HG03175 (cell line): ENCODE measurements around the gene TTYH1.
A peak's percentile ranks its signal among the peaks of the same experiment; 100 is the strongest.
"Not testable (repeated sequence)": the region's sequence is repeated elsewhere in the genome, so short reads cannot be mapped to it uniquely, and the experiment has no call there.

Experiments used
- ATAC-seq: cut with Tn5 transposase; IDR thresholded peaks from one replicate; pipeline ENCODE4 v1.9.1; 2021; ENCODE audit warnings: mild to moderate bottlenecking, moderate library complexity; ENCODE audit not compliant: unreplicated experiment

Gene TTYH1

DNA sequence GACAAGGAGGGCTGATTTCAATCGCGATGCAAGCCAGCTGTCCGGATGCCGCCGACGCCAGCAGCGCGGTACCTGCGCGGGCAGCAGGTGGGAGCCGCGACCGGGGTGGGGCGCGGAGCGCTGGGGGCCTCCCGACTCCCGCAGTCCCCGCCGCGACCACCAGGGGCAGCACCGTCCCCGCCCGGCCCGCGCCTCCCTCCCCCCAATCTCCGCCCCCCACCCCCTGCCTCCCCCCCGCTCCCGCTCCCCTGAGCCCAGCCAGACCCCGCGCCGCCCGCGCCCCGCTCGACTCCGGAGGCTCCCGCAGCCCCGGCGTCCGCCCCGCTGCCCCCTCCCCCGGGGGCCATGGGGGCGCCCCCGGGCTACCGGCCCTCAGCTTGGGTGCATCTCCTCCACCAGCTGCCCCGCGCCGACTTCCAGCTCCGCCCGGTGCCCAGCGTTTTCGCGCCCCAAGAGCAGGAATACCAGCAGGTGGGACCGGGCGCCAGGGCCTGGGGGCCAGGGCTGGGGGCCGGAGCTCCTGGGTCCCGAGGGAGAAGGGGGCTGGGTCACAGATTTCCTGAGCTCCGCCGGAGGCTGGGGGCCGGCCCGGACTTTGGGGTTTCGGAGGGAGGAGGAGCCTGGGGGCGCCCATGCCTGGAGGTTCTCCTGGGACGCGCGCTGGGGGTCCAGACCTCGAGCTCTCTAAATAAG, at the start of gene TTYH1:
TSS of gene TTYH1 (plus strand) at position 257 of the 693 bp plus-strand sequence. CDS start at position 346, 89 bp downstream.
- ATAC-seq: no peak

DNA sequence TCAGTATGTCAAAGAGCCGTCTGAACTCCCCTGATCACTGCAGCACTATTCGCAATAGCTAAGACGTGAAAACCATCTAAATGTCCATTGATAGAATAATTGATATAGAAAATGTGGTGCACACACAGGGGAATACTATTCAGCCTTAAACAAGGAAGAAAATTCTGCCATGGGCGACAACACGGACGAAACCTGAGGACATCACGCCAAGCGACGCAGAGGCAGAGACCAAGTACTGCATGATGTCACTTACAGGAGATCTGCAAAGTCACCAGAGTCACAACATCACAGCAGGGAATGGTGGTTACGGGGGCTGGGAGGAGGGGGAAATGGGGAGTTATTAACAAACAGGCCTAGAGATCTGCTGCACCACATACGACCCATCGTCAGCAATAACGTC, 49.5 kb upstream of the TTYH1 start:
- not testable (repeated sequence) for ATAC-seq

DNA sequence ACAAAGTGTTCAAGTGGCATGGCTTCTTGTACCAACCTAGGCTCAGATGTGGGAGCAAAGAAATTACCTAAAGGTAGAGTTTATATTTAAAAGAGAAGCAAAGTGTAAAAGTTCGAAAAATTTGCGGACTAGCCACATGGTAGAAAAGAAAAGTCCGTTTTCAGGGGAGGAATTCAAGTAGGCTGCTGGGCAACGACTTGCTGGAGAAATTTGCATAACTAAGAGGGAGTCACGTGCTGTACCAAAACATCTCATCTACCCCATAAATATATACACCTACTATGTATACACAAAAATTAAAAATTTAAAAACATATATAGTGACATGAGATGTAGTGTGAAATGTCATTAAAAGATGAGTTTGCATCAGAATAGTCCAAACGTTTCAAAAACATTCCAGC, 48.5 kb upstream of the TTYH1 start:
- no peak for ATAC-seq

DNA sequence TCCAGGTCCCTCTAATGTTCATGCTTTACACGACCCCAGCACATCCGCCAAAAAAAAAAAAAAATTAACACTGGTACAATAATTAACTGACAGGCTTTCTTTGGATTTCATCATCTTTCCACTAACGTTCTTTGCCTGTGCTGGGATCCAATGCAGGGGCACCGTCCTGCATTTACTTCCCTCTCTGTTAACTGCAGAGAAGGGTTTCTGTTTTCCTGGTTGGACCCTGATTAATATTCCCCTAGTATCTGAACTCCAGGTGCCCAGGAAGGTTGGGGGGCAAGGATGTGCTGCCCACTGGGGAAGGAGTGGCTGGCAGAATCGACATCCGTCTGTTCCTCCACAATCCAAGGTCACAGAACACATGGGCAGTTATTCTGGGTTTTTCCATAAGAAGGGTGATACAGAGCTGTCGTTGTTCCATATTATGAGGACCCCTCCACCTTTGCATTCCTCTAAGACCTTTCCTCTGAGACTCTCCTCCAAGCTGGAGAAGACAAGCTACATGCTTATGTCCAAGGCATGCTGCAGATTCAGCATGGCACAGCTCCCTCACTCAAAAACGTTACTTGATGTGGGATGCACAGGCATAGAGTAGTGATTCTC, 46.1 kb upstream of the TTYH1 start:
- ATAC-seq: no peak

DNA sequence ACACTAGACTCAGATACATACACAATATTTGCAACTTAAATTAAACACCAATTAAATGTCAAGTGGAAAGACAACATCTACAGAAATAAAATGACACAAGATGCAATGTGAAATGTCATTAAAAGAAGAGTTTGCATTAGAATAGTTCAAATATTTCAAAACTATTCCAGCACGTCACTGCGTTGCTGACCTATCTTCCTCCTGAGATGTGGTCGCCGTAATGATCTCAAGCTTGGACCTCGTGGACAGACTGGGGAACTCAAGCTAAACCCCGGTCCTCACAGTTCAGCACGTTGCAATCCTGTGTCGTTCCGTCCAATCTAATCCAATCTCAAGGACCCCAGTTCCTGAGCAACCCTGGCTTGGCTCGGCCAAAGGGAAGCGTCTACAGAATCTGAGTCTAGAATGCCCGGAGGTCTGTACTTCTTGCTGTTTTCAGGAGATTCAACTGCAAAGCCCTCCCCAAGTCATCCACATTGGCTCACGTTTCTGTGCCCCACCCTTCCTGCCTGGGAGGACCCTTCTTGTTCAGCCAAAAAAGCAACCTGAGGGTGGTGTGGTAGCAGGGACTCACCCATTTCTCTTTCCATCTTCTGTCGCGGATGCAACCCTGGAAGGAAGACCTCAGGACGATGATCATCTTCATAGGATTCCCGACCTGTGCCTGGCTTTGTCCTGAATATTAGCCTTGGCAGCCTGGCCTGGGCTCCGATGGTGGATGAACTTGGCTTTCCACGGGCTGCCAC, 45.4 kb upstream of the TTYH1 start:
- not testable (repeated sequence) for ATAC-seq

DNA sequence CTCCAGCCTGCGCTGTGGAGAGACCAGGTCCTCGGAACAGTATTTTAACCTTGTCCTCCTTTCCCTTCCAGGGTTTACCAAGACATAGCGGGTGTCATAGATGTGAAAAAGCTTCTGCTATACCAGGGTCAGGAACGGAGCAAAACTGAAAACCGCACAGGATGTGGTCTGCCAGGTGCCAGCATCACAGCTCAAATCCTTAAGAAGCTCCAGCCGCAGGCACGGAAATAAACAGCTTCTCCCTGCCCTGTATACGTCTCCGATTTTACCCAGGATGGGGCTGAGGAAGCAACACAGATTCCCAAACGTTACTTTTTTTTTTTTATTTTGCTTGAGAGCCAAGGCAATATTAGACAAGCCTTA, 44.8 kb upstream of the TTYH1 start:
- not testable (repeated sequence) for ATAC-seq

DNA sequence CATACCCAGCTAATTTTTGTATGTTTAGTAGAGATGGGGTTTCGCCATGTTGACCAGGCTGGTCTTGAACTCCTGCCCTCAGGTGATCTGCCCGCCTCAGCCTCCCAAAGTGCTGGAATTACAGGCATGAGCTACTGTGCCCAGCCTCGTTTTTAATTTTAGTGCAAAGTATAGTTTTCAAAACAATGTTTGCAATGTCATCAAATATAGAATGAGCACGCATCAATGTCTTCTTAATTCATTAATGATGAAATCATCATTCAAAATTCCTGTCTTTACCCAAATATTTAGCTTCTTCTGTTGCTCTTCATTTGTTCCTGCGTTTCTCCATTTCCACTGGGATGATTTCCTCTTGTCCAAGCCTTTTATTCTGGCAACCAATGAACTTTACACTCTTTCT, 43.8 kb upstream of the TTYH1 start:
- ATAC-seq: not testable (repeated sequence)

DNA sequence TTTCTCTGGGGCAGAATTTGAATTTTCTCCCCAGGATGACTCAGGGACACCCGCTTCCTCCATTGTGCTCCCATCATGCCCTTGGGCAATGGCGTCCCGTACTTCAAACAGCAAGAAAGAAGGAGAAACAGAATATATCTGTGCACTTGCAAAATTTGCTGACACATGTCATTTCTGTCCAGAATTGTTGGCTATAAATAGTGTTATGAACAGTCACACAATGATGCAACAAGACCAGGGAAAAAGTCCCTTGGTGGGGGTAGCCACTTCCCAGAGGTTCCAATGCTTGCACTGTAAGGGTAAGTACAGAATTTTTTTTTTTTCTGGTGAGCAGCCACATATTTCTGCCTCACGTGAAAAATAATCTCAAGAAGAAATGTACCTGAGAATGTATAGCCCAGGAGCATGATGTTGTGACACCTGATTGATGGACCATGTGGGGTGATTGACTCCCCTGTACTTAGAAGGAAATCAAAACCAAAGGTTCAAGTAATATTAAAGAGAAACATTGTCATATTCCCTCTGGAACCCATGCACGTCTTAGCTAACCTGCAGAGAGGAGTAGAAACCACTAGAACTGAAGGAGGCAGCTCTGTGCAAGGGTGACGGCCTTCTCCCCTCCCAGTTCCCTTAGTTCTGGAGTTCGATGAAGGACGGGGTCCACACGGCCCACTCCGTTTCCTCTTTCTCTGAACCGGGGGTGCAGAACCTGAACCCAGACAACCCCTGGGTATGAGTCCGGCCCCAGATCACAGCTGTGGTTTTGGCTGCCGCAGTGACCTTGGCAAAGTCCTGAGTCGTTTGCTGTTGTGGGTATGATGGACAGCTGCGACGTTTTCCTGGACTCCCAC, 41.3 kb upstream of the TTYH1 start:
- no peak for ATAC-seq

DNA sequence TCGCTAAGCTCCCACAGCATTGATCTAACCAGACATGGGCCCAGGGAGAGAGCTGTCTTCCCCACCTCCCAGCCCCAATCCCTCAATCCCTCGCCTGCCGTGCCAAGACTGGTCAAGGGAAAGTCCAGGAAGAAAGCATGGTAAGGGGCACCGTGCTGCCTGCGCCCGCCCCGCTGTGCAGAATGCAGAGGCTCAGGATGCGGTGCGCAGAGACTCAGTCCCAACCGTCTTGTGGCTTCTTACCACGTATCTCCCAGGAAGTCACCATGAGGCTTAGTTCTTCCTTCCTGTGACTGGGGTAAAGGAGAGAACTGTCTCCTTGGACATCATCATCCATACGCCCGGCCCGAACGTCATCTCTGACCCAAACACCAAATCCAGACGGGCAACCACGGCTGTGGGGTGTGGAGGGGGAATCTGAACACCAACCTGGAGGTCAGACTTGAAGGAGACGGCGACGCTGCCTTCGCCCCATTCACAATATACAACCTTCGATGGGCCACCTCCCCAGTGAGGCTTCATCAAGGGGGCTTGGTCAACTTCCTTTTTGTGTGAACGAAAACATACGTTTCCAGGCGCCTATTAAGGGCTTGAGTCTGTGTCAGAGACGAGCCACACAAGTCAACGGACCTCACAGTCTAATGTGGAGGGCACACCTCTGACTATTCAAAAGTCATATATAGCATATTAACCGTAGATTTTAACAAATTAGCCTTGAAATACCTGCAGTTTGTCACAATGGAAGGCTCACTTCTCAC, 39.9 kb upstream of the TTYH1 start:
- ATAC-seq: not testable (repeated sequence)

DNA sequence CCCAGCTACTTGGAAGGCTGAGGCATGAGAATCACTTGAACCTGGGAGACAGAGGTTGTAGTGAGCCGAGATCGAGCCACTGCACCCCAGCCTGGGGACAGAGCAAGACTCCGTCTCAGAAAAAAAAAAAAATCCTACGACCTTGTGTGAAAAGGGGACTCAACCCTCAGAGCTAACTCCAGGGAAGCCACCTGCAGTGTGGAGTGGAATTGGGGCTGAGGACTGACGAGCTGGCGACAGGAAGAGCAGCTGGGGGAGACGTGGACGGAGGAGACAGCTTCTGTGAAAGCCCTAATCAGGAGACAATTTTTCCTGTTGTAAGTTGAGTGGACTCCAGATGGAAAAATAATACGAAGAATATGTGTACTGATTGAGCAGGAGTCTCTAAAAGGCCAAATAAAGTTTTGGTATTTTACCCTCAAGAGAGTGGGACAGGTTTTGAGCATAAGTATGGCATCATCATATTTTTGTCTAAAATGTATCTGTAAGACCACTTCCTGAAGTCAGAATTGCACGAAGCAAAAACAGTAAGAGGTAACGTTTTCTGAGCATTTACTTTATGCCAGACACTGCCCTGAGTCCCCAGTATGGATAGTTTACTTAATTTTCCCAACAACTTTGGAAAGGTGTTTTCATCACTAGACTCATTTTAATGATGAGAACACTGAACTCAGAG, 38.5 kb upstream of the TTYH1 start:
- no peak for ATAC-seq

DNA sequence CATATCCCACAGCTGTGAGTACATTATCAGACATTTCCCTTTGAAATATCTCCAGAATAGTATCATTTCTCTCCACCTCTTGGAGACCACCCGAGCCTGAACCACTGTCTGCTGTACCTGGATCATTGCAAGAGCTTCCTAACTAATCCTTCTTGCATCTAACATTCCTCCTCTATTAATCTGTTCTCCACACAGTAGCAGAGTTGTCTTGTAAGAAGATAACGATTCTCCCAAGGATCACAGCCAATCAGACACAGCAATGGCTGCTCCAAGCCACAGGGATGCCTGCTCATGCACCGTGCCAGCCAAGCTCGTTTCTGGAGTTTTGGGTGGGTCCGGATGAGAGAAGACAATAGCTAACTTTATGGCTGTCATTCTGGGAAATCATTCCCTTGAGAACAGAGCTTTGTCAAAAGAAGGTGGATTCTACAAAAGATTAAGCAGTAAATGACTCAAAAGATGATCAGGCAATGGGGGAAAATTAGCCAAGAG, 36.0 kb upstream of the TTYH1 start:
- ATAC-seq: no peak

DNA sequence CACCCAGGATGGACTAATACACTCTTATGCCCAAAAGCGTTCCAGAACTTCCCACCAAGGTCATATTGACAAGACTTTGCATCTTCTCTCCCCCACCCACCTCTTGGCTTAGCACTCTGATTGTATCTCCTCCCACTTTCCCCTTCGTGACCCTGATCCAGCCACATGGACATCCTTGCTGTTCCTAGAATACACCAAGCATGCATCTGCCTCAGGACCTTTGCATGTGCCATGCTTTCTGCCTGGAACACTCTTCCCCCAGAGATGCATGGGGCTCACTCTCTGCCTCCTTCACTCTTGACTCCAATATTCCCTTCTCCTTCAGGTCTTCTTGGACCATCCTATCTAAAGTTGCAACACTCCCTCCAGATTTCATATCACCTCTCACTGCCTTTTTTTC, 34.4 kb upstream of the TTYH1 start:
- no peak for ATAC-seq

DNA sequence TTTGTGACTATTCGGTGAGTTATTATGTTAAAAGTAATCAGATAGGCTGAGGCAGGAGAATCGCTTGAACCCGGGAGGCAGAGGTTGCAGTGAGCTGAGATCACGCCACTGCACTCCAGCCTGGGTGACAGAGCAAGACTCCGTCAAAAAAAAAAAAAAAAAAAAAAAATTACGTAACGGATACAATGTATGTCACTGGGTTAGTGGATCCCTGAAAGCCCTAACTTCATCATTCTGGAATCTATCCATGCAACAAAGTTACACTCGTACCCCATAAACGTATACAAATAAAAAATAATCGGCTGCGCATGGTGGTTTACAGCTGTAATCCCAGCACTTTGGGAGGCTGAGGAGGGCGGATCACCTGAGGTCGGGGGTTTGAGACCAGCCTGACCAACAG, 33.2 kb upstream of the TTYH1 start:
- ATAC-seq: not testable (repeated sequence)

DNA sequence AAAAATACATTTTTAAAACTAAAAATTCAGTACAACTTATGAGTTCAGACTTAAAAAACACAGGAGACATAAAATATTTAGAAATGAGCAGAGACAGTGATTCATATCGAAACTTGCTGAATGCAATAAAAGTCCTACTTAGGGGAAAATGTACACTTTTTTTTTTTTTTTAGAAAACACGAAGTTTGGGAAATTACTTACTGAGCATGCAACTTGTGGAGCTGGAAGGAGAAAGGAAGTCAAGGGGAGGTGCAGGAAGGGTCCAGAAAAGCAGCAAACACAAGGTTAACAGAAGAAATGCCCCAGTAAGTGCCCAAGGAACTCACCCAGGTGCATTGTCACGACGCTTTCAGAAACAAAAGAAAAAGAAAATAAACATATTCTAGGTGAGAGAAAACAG, 31.9 kb upstream of the TTYH1 start:
- no peak for ATAC-seq

DNA sequence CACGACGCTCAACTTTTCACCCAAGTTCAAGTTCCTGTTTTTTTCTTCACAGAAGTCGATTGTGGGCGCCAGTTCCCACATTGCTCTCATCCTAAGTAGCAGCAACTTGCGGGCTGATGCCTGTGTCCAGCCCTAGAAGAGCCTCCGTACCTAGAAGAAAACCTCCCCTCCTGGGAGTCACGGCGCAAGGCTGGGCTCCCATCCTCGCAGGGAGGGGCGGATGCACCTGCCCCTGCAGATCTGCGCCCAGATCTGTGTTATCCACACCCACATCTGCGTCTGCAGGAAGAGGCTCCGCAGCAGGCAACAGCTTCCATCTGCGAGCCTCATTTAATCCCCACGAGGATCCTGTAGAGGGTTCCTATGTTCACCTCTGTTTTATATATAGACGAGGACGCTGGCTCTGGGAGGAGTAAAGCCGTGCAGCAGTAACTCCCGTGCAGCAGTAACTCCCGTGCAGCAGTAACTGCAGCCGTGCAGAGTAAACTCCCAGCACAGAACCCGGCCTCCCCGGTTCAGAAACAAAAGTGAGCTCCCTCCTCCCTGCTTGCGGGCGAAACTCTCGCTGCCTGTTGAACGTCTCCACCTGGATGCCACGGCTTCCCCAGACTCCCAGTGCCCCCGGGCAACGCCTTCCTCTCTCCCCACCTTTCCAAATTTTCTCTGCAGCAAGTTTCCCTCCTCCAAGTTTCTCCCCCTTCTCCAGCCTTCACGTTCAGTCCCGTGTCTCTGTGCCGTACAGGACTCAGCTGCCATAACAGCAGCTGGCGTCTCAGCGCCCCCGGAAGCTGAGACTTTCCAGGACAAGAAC, 27.1 kb upstream of the TTYH1 start:
- peak; percentile 36 for ATAC-seq

DNA sequence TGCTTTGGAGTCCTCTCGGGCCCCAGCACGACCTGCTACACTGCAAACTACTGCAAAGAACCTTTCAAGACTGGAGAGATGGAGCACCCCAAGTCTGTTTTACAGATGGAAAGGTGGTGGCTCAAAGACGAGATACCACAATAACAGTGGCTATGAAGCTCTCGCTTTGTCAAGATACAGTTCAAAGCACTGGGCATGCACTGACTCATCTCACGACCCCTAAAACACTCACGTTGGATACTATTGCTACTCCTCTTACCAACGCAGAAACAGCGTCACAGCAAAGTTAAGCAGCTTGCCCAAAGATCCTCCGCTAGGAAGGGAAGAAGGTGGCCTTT, 26.5 kb upstream of the TTYH1 start:
- ATAC-seq: no peak

DNA sequence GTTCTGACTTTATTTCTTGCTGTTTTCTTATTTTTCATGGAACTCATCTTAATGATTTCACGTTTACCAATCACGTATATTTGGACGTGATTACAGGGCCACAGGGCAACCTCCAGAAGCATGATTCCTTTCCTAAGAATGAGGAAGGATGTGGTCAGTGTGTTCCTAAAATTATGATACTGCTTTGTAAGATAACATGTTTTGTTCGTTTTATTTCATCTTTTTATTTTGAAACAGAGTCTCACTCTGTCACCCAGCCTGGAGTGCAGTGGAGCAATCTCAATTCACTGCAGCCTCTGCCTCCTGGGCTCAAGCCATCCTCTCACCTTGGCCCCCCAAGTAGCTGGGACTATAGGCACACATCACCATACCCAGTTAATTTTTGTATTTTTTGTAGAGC, 25.7 kb upstream of the TTYH1 start:
- no peak for ATAC-seq

DNA sequence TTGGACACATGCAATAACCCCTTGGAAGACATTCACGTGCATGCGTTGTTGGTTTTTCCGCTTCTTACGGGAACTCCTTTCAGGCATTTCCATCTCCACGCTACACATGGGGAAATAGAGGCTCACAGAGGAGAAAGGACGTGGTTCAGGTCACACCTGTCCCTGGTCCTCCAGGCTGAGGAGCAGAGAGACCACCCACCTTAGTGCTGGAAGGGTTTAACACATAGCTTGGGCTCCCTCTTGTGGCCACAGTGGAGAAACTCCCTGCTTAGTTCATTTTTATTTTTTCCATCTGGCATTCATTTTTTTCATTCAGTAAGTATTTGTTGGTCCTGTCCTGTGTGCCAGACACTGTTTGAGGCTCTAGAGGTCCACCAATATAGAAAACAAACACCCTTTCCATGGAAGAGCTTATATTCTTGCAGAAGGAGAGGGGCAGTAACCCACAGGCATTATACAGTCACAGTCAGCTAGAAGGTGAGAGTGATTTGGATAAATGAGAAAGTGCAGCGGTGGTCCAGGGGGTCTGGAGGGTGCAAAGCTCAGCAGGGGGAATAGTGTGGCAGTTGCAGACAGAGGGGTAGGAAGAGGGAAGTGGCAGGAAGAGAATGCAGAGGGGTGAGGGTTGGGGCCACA, 24.2 kb upstream of the TTYH1 start:
- ATAC-seq: no peak
